CD4-positive, alpha-beta T cell treated with Interleukin-4 for 1 hour (primary cell): ENCODE data around the gene TMEM272.

Experiments used
- DNase-seq, 2 donors: peaks; one replicate each; pipeline ENCODE4 v3.0.0-alpha.2; 2020 to 2022

TMEM272 gene

GRCh38 chr13:51849145-51850101 lies 4.4 kb upstream of the TMEM272 start:
- peak in 1 of 2 donors; percentile 35 for DNase-seq

- no peak for DNase-seq
Measured at GRCh38 chr13:51848674-51849073, 3.7 kb upstream of the TMEM272 start.

GRCh38 chr13:51846756-51847155 lies 1.8 kb upstream of the TMEM272 start:
- DNase-seq = no peak

GRCh38 chr13:51845574-51846318 lies 769 bp upstream of the TMEM272 start:
- no peak for DNase-seq

GRCh38 chr13:51843529-51843928 lies 1.4 kb downstream of the TMEM272 start:
- no peak for DNase-seq

GRCh38 chr13:51841732-51842131 lies 3.2 kb downstream of the TMEM272 start:
- no peak for DNase-seq

- DNase-seq = no peak
Measured at GRCh38 chr13:51840917-51841316, 4.1 kb downstream of the TMEM272 start.

GRCh38 chr13:51839711-51840540 lies 5.1 kb downstream of the TMEM272 start:
- DNase-seq = no peak

GRCh38 chr13:51838240-51838846 lies 6.6 kb downstream of the TMEM272 start:
- no peak for DNase-seq

- DNase-seq = no peak
Measured at GRCh38 chr13:51837016-51837415, 8.0 kb downstream of the TMEM272 start.

- DNase-seq = no peak
Measured at GRCh38 chr13:51834581-51835171, 10.3 kb downstream of the TMEM272 start.

GRCh38 chr13:51833980-51834379 lies 11.0 kb downstream of the TMEM272 start:
- no peak for DNase-seq

GRCh38 chr13:51832471-51833152 lies 12.4 kb downstream of the TMEM272 start:
- DNase-seq = peak; percentile 69 to 80

GRCh38 chr13:51831519-51831918 lies 13.5 kb downstream of the TMEM272 start:
- DNase-seq = no peak

- DNase-seq = no peak
Measured at GRCh38 chr13:51829568-51829899, 15.4 kb downstream of the TMEM272 start.

GRCh38 chr13:51828730-51829567 lies 16.0 kb downstream of the TMEM272 start:
- no peak for DNase-seq

GRCh38 chr13:51827254-51827653 lies 17.7 kb downstream of the TMEM272 start:
- peak in 1 of 2 donors; percentile 18 for DNase-seq

- peak in 1 of 2 donors; percentile 13 for DNase-seq
Measured at GRCh38 chr13:51826606-51827005, 18.4 kb downstream of the TMEM272 start.

- DNase-seq = peak in 1 of 2 donors; percentile 19
Measured at GRCh38 chr13:51825681-51826254, 19.2 kb downstream of the TMEM272 start.

- peak in 1 of 2 donors; percentile 79 for DNase-seq
Measured at GRCh38 chr13:51825165-51825592, 19.8 kb downstream of the TMEM272 start.
